Heart right ventricle (tissue), 16 donors: Measurements from ENCODE around the gene ZACN. TPM values are rescaled to one million over a fixed set of nuclear protein-coding genes. Genes with fewer than 3 reads are reported as not detected.

Experiments
- ATAC-seq, 8 donors: fragments of 200-7000 bp; cut with Tn5 transposase; one replicate each; pipeline ENCODE4 v1.9.1; 2020; ENCODE audit warnings: mild to moderate bottlenecking in 8 of 8, moderate library complexity in 8 of 8, moderate number of reproducible peaks in 1 of 8
- DNase-seq, 2 donors: peaks; one replicate each; pipeline ENCODE4 v3.0.0-alpha.2; 2020
- H3K27ac ChIP-seq, 10 donors: fragments of 200-600 bp; sonication (generic) in 2 of 10; one replicate each; pipeline versions ENCODE4 v1.5.0 to v1.8.0; 2020 to 2022; ENCODE audit warnings: mild to moderate bottlenecking in 3 of 10
- H3K27me3 ChIP-seq, 7 donors: fragments of 200-600 bp; one replicate each; pipeline ENCODE4 v1.8.0; 2021 to 2022; ENCODE audit warnings: mild to moderate bottlenecking in 2 of 7
- H3K36me3 ChIP-seq, 9 donors: fragments of 200-600 bp; sonication (generic) in 1 of 9; one replicate each; pipeline versions ENCODE4 v1.5.0 to v1.8.0; 2020 to 2022; ENCODE audit warnings: mild to moderate bottlenecking in 2 of 9
- H3K4me1 ChIP-seq, 9 donors: fragments of 200-600 bp; sonication (generic) in 1 of 9; one replicate each; pipeline versions ENCODE4 v1.5.0 to v1.8.0; 2020 to 2022; ENCODE audit warnings: mild to moderate bottlenecking in 4 of 9
- H3K4me3 ChIP-seq, 10 donors: fragments of 200-600 bp; sonication (generic) in 2 of 10; one replicate each; pipeline versions ENCODE4 v1.5.0 to v1.8.0; 2020 to 2022; ENCODE audit warnings: mild to moderate bottlenecking in 7 of 10, moderate library complexity in 2 of 10
- H3K9me3 ChIP-seq, 11 donors: fragments of 200-600 bp in 10 of 11; sonication (generic) in 2 of 11; one replicate each; pipeline versions ENCODE4 v1.5.0 to v1.8.0; 2013 to 2022; ENCODE audit warnings: mild to moderate bottlenecking in 2 of 11, control low read depth in 1 of 11, moderate library complexity in 1 of 11
- WGBS, 2 donors: extraction: QIAGEN DNeasy Blood & Tissue Kit; methylation state at CpG; one replicate each; pipeline ENCODE4 v1.1.7; 2013; ENCODE audit warnings: inconsistent platforms in 1 of 2; 5-methylcytosine and 5-hydroxymethylcytosine counted together
- intact Hi-C, 10 donors: fragments of 100-400 bp; cut with DNase I; formaldehyde crosslinking; loops; one replicate each; pipeline versions ENCODE4 v1.11.1 to v1.14.2; 2022
- polyA plus RNA-seq, 2 donors: library from polyadenylated mRNA; stranded (reverse); fragments of 200-250 nt; gene quantifications; one replicate each; pipeline ENCODE4 v1.2.3, GENCODE V29; 2013
- total RNA-seq, 10 donors: library from RNA; stranded (reverse); fragmentation: NEBNext Ultra II Directional in 3 of 10; extraction: Animal tissue kit (Norgen Biotek cat#: 25700) in 3 of 10; gene quantifications; one replicate each; pipeline versions ENCODE4 v1.2.1 to v1.2.4, GENCODE V29; 2021 to 2023
- TF ChIP-seq, protein P1 (sequence below), 9 donors: fragments of 200-600 bp; sonication (generic) in 2 of 9; IDR thresholded peaks; one replicate each; pipeline versions ENCODE4 v1.5.0 to v1.8.0; 2021 to 2022; ENCODE audit warnings: antibody characterized with exemption in 9 of 9, mild to moderate bottlenecking in 5 of 9, moderate library complexity in 1 of 9
- donor health status: Arrhythmogenic right ventricular cardiomyopathy.
- donor health status: ischemic (EF 13 %, LVEDD 7.1; RV severe dilation, severe dysfunction).
- donor health status: healthy with polysubstance abuse.
- donor health status: DM: no; HTN: yes; CAD: no.
- donor health status: DM: no; HTN: no; CAD: no.
- donor health status: ischemic (EF 25% LVEDD 6.9; RV normal size, moderate dysfunction).
- donor health status: ischemic (EF 25% LVEDD 5.7; RV mildly dilated, moderate dysfunction).
- donor health status: healthy.
- donor health status: DM: yes; HTN: yes; CAD: no.
- donor health status: Ischemic cardiomyopathy.
- donor health status: ischemic (EF 35%, LVEDD 5.7; RV mildly dilated, moderate dysfunction).
- donor health status: nonischemic (EF 11% LVEDD 7.7; RV severe dilation, severe dysfunction).
- donor health status: DM: yes; HTN: yes; CAD: no.
- donor health status: PGD.
- donor health status: ischemic (EF 29% LVEDD 5.4; RV normal size, mild dysfunction).
- donor health status: nonischemic (EF 23%, LVEDD 6.1; RV moderate dilation, normal function).

ZACN gene
- total and polyA plus RNA-seq, 12 donors: 1.1 to 1.6 TPM; not detected in 10

DNA sequence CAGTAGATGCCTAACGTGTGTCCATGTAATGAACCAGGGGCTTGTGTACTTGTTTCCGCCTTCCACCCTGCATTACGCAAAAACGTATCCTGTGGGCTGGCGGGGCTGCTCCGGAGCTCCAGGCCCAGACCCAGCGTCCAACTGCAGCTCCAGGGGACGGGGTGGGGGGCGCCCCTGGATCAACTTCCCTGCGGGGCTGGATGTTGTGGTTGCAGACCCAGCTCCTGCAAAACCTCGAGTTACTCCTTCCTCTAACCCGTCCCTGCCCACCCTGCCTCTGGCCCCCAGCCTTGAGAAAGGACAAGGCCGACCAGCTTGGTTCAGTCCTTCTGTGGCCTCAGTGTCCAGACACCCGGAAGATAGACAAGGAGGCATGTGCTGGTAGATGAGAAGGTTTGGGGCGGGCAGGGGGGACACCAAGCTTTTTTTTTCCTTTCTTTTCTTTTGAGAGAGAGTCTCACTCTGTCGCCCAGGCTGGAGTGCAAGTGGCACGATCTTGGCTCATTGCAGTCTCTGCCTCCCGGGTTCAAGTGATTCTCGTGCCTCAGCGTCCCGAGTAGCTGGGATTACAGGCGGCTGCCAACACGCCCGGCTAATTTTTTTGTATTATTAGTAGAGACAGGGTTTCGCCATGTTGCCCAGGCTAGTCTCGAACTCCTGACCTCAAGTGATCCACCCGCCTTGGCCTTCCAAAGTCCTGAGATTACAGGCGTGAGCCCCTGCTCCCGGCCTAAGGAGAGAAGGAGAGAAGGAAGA lies 25.3 kb downstream of the ZACN start:
- no peaks in the 10 kb centered on the region for H3K9me3 ChIP-seq
- peaks cover 0 to 29% (median 14%) of the 10 kb centered on the region in 9 donors for H3K36me3 ChIP-seq
- peak overlapping the region in 9 of 10 donors; percentile 52 to 93 (median 85) for H3K4me3 ChIP-seq
- H3K27ac ChIP-seq: peak overlapping the region; percentile 53 to 93 (median 86)
- WGBS, 2 donors: 83 to 87% methylated on average over 28 to 29 of the region's 29 CpGs
- TF ChIP-seq, protein P1, sequence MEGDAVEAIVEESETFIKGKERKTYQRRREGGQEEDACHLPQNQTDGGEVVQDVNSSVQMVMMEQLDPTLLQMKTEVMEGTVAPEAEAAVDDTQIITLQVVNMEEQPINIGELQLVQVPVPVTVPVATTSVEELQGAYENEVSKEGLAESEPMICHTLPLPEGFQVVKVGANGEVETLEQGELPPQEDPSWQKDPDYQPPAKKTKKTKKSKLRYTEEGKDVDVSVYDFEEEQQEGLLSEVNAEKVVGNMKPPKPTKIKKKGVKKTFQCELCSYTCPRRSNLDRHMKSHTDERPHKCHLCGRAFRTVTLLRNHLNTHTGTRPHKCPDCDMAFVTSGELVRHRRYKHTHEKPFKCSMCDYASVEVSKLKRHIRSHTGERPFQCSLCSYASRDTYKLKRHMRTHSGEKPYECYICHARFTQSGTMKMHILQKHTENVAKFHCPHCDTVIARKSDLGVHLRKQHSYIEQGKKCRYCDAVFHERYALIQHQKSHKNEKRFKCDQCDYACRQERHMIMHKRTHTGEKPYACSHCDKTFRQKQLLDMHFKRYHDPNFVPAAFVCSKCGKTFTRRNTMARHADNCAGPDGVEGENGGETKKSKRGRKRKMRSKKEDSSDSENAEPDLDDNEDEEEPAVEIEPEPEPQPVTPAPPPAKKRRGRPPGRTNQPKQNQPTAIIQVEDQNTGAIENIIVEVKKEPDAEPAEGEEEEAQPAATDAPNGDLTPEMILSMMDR (IDR thresholded peaks at IDR 0.05): no peak
- ATAC-seq (peak in 3 of 8 donors; percentile 5 to 51 (median 12)), DNase-seq (no peak)
- intact Hi-C loops: loop anchor here in 2 of 10 donors (10.0 kb wide), 2 partner anchors 290 to 300 kb away; no protein-coding TSS in a partner anchor
- no peaks in the 10 kb centered on the region for H3K27me3 ChIP-seq
- peaks cover 8 to 31% (median 21%) of the 10 kb centered on the region in 9 donors for H3K4me1 ChIP-seq

DNA sequence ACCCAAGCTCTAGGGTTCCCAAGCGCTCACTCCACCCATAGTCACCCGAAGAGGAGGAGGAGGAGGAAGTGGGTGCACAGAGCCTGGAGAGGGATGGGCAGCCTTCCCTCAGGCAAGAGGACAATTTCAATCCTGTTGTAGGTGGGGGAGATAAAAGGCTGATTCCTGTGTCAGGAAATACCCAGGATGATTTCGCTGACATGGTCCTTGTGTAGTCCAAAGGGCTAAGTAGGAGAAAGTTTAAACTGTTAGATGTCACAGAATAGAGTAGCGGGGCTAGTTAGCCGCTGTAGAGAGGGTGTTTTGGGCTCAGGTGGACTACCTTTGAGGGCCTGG lies 25.9 kb downstream of the ZACN start:
- intact Hi-C loops: loop anchor here in 2 of 10 donors (10.0 kb wide), 2 partner anchors 290 to 300 kb away; no protein-coding TSS in a partner anchor
- Histone ChIP-seq H3K9me3 (no peaks in the 10 kb centered on the region), H3K4me1 (peaks cover 8 to 31% (median 21%) of the 10 kb centered on the region in 9 donors)

DNA sequence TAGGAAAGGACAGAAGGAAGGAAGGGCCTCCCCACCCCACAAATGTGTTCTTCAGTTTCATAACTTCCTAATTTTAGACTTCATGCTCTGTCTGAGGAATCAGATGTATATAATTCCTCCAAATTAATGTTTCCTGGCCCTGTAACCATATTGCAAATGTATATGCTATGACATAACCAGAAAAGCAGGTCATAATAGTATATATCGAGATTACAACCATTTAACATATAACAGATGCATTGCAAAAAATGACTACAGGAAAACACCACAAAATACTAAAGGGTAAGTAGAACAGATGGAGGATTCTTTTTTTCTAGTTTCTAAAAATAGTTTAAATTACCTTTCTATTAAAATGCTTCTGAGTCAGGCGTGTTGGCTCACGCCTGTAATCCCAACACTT lies 27.7 kb downstream of the ZACN start:
- intact Hi-C loops: loop anchor here in 2 of 10 donors (10.0 kb wide), 2 partner anchors 288 to 298 kb away; no protein-coding TSS in a partner anchor
- no peak for ATAC-seq
- 77 to 83% methylated on average over 3 of the region's 3 CpGs for WGBS, 2 donors

More for the DNA sequence above, 25.9 kb downstream of the ZACN start:
- no peak overlapping the region for H3K4me3 ChIP-seq
- H3K27me3 ChIP-seq: no peaks in the 10 kb centered on the region
- DNase-seq (no peak), ATAC-seq (no peak)
- TF ChIP-seq, protein P1 (IDR thresholded peaks at IDR 0.05): no peak
- 73 to 86% methylated on average over 5 of the region's 5 CpGs for WGBS, 2 donors
- no peak overlapping the region for H3K27ac ChIP-seq
- H3K36me3 ChIP-seq: peaks cover 0 to 24% (median 9%) of the 10 kb centered on the region in 9 donors

DNA sequence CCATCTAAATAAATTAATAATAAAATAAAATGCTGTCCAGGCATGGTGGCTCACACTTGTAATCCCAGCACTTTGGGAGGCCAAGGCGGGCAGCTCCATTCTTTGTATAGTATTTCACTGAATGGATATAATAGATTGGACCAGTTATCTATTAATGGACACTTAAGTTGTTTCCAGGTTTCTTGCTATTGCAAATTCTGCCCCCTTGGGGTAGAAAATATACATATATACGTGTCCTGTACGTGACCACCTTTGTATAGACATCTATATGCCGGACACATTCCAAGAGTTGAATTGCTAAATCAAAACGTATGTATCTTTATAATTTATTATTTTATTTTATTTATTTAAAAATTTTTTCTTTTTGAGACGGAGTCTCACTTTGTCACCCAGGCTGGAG lies 28.5 kb downstream of the ZACN start:
- DNase-seq (no peak), ATAC-seq (no peak)
- Histone ChIP-seq H3K36me3 (no peaks in the 10 kb centered on the region), H3K9me3 (no peaks in the 10 kb centered on the region), H3K27ac (no peak overlapping the region), H3K4me1 (peaks cover 5 to 22% (median 13%) of the 10 kb centered on the region in 9 donors), H3K4me3 (no peak overlapping the region), H3K27me3 (no peaks in the 10 kb centered on the region)
- intact Hi-C loops: loop anchor here in 2 of 10 donors (10.0 kb wide), 2 partner anchors 287 to 297 kb away; no protein-coding TSS in a partner anchor
- TF ChIP-seq, protein P1 (IDR thresholded peaks at IDR 0.05): no peak
- WGBS, 2 donors: 89 to 92% methylated on average over 6 of the region's 6 CpGs

More for the DNA sequence above, 27.7 kb downstream of the ZACN start:
- Histone ChIP-seq H3K4me3 (no peak overlapping the region), H3K27me3 (no peaks in the 10 kb centered on the region), H3K27ac (no peak overlapping the region), H3K9me3 (no peaks in the 10 kb centered on the region), H3K4me1 (peaks cover 8 to 29% (median 21%) of the 10 kb centered on the region in 9 donors), H3K36me3 (peaks cover 0 to 5% (median 0%) of the 10 kb centered on the region in 9 donors)
- DNase-seq: no peak
- TF ChIP-seq, protein P1 (IDR thresholded peaks at IDR 0.05): no peak
